ENCODE measurements around the gene FYN.

The FYN gene

GRCh38 chr6:111831408-111831807 lies 41.8 kb downstream of the FYN start:
- H3K4me3 ChIP-seq (ENCODE audit: severe bottlenecking): no peak overlapping the region
- H3K9me3 ChIP-seq (ENCODE audit: severe bottlenecking): peaks cover 2% of the 10 kb centered on the region

DNA sequence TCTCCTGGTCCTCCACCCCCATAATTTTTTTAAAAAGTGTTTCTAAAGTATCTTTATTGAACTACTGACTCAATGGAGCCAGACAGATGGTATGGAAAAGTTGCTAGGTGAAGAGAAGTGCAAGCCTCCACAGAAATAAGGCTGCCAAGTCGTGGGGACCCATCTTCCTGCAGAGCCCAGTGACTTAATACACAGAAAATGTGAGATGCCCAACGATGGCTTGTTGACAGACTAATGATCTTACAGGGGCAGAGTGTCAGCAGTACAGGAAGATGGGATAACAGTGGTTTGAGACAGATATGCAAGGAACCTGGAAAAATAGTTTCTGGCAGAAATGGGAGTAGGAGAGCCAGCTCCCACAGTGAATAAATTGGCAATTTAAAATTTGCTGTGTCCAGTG lies 43.3 kb downstream of the FYN start:
- Histone ChIP-seq H3K4me3 (ENCODE audit: severe bottlenecking) (no peak overlapping the region), H3K36me3 (ENCODE audit: low read depth) (no peaks in the 10 kb centered on the region), H3K9me3 (ENCODE audit: severe bottlenecking) (peaks cover under 1% of the 10 kb centered on the region), H3K27me3 (ENCODE audit: insufficient read depth, poor library complexity, severe bottlenecking) (no peaks in the 10 kb centered on the region), H3K4me1 (ENCODE audit: insufficient read depth, poor library complexity, severe bottlenecking) (no peaks in the 10 kb centered on the region), H3K27ac (ENCODE audit: poor library complexity, severe bottlenecking) (no peak overlapping the region)
- ATAC-seq (ENCODE audit: low read depth) (no peak), DNase-seq (ENCODE audit: low spot score) (no peak)
- TF ChIP-seq CTCF (IDR thresholded peaks at IDR 0.05; ENCODE audit: poor library complexity, severe bottlenecking): no peak

More at GRCh38 chr6:111831408-111831807, 41.8 kb downstream of the FYN start:
- Histone ChIP-seq H3K4me1 (ENCODE audit: insufficient read depth, poor library complexity, severe bottlenecking) (peaks cover 2% of the 10 kb centered on the region), H3K27ac (ENCODE audit: poor library complexity, severe bottlenecking) (no peak overlapping the region), H3K36me3 (ENCODE audit: low read depth) (no peaks in the 10 kb centered on the region), H3K27me3 (ENCODE audit: insufficient read depth, poor library complexity, severe bottlenecking) (no peaks in the 10 kb centered on the region)
- TF ChIP-seq CTCF (IDR thresholded peaks at IDR 0.05; ENCODE audit: poor library complexity, severe bottlenecking): no peak
- DNase-seq (ENCODE audit: low spot score) (no peak), ATAC-seq (ENCODE audit: low read depth) (no peak)

DNA sequence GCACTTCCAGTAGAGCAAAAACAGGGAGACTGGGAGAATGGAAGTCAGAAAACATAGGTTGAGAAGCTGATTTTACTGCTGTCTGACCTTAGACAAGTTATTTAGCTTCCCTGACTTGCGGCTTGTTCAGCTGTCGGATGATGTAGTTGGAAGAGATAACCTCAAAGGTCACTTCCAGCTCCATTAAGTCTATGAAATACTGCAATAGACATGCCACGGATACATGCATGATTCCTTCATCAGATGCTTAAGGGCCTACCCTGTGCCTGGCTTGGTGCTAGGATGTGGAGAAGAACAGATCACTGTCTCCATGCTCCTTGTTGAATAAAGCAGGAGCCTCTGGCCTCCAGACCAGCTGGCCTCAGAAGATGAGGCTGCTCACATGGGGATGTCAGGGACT lies 43.7 kb downstream of the FYN start:
- TF ChIP-seq CTCF (IDR thresholded peaks at IDR 0.05; ENCODE audit: poor library complexity, severe bottlenecking): no peak
- H3K36me3 ChIP-seq (ENCODE audit: low read depth): no peaks in the 10 kb centered on the region
- H3K4me1 ChIP-seq (ENCODE audit: insufficient read depth, poor library complexity, severe bottlenecking): no peaks in the 10 kb centered on the region
- no peak for DNase-seq (ENCODE audit: low spot score)
- ATAC-seq (ENCODE audit: low read depth): no peak
- H3K4me3 ChIP-seq (ENCODE audit: severe bottlenecking): no peak overlapping the region
- H3K27me3 ChIP-seq (ENCODE audit: insufficient read depth, poor library complexity, severe bottlenecking): no peaks in the 10 kb centered on the region
- no peak overlapping the region for H3K27ac ChIP-seq (ENCODE audit: poor library complexity, severe bottlenecking)
- H3K9me3 ChIP-seq (ENCODE audit: severe bottlenecking): no peaks in the 10 kb centered on the region

GRCh38 chr6:111828809-111829208 lies 44.4 kb downstream of the FYN start:
- no peak for TF ChIP-seq CTCF (IDR thresholded peaks at IDR 0.05; ENCODE audit: poor library complexity, severe bottlenecking)
- Histone ChIP-seq H3K36me3 (ENCODE audit: low read depth) (no peaks in the 10 kb centered on the region), H3K27me3 (ENCODE audit: insufficient read depth, poor library complexity, severe bottlenecking) (no peaks in the 10 kb centered on the region), H3K4me1 (ENCODE audit: insufficient read depth, poor library complexity, severe bottlenecking) (peaks cover under 1% of the 10 kb centered on the region), H3K4me3 (ENCODE audit: severe bottlenecking) (no peak overlapping the region), H3K27ac (ENCODE audit: poor library complexity, severe bottlenecking) (no peak overlapping the region), H3K9me3 (ENCODE audit: severe bottlenecking) (no peaks in the 10 kb centered on the region)
- ATAC-seq (ENCODE audit: low read depth): no peak
- no peak for DNase-seq (ENCODE audit: low spot score)

GRCh38 chr6:111825439-111826086 lies 47.7 kb downstream of the FYN start:
- no peak for DNase-seq (ENCODE audit: low spot score)
- TF ChIP-seq CTCF (IDR thresholded peaks at IDR 0.05; ENCODE audit: poor library complexity, severe bottlenecking): no peak
- H3K27me3 ChIP-seq (ENCODE audit: insufficient read depth, poor library complexity, severe bottlenecking): no peaks in the 10 kb centered on the region
- no peak for ATAC-seq (ENCODE audit: low read depth)
- no peaks in the 10 kb centered on the region for H3K36me3 ChIP-seq (ENCODE audit: low read depth)
- H3K4me1 ChIP-seq (ENCODE audit: insufficient read depth, poor library complexity, severe bottlenecking): peaks cover 6% of the 10 kb centered on the region
- no peaks in the 10 kb centered on the region for H3K9me3 ChIP-seq (ENCODE audit: severe bottlenecking)
- H3K4me3 ChIP-seq (ENCODE audit: severe bottlenecking): no peak overlapping the region
- H3K27ac ChIP-seq (ENCODE audit: poor library complexity, severe bottlenecking): no peak overlapping the region

Data from RWPE2 (cell line).